ENCODE data around the gene SLC28A2. TPM values are rescaled to one million over a fixed set of nuclear protein-coding genes. Genes with fewer than 3 reads are reported as not detected.

SLC28A2 gene
- total RNA-seq, 1 experiment from 2014 or later, result 0.20 TPM

DNA sequence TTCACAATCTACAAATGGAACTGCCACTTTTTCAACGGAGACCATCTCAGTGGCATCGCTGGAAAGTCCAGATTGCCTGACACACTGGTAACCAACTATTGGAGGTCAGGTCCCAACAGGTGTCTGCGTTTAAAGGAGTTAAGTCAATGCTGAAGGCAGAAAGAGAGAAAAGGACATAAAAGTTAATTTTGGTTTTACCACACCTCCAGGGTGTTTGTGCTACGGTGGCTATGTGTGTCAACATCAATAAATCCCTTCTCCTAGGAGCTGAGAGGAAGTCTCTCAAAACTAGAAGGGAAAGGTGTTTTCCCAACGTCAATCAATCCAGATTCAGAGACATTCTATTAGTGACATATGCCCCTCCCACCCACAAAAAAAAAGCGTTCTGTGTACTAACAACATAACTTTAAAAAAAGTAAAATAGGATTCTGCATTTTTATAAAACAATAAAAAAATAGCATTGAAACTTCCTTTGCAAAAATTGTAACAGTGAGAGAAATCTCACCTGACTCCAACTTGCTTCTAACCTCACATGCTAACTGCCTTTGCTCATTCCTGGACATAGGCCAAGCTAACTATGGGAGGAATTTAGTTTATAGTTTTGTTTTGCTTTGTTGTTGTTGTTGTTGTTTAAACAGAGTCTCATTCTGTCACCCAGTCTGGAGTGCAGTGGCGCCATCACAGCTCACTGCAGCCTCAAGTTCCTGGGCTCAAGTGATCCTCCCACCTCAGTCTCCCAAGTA, 67.6 kb downstream of the SLC28A2 start:
- no peak for ATAC-seq
- TF ChIP-seq ZNF121 (CRISPR knock-in tag; IDR thresholded peaks at IDR 0.05) (no peak), NR1H2 (CRISPR knock-in tag; IDR thresholded peaks at IDR 0.05) (no peak), RELA (CRISPR knock-in tag; IDR thresholded peaks at IDR 0.05; ENCODE audit: borderline replicate concordance) (no peak), JUN (CRISPR knock-in tag; IDR thresholded peaks at IDR 0.05) (no peak), NR3C1 (CRISPR knock-in tag; conservative IDR thresholded peaks at IDR 0.05; ENCODE audit: low read depth) (no peak), GTF2I (CRISPR knock-in tag; conservative IDR thresholded peaks at IDR 0.05) (no peak), CREB1 (CRISPR knock-in tag; IDR thresholded peaks at IDR 0.05) (no peak), FOXP1 (CRISPR knock-in tag; IDR thresholded peaks at IDR 0.05; ENCODE audit: borderline replicate concordance) (no peak), NR2C2 (CRISPR knock-in tag; IDR thresholded peaks at IDR 0.05) (no peak), ZNF232 (CRISPR knock-in tag; IDR thresholded peaks at IDR 0.05) (no peak)
- TF ChIP-seq, protein P1, sequence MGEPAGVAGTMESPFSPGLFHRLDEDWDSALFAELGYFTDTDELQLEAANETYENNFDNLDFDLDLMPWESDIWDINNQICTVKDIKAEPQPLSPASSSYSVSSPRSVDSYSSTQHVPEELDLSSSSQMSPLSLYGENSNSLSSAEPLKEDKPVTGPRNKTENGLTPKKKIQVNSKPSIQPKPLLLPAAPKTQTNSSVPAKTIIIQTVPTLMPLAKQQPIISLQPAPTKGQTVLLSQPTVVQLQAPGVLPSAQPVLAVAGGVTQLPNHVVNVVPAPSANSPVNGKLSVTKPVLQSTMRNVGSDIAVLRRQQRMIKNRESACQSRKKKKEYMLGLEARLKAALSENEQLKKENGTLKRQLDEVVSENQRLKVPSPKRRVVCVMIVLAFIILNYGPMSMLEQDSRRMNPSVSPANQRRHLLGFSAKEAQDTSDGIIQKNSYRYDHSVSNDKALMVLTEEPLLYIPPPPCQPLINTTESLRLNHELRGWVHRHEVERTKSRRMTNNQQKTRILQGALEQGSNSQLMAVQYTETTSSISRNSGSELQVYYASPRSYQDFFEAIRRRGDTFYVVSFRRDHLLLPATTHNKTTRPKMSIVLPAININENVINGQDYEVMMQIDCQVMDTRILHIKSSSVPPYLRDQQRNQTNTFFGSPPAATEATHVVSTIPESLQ (CRISPR knock-in tag; IDR thresholded peaks at IDR 0.05), result no peak
- TF ChIP-seq, protein P2, sequence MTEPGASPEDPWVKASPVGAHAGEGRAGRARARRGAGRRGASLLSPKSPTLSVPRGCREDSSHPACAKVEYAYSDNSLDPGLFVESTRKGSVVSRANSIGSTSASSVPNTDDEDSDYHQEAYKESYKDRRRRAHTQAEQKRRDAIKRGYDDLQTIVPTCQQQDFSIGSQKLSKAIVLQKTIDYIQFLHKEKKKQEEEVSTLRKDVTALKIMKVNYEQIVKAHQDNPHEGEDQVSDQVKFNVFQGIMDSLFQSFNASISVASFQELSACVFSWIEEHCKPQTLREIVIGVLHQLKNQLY (CRISPR knock-in tag; IDR thresholded peaks at IDR 0.05), result no peak
- TF ChIP-seq, protein P3, sequence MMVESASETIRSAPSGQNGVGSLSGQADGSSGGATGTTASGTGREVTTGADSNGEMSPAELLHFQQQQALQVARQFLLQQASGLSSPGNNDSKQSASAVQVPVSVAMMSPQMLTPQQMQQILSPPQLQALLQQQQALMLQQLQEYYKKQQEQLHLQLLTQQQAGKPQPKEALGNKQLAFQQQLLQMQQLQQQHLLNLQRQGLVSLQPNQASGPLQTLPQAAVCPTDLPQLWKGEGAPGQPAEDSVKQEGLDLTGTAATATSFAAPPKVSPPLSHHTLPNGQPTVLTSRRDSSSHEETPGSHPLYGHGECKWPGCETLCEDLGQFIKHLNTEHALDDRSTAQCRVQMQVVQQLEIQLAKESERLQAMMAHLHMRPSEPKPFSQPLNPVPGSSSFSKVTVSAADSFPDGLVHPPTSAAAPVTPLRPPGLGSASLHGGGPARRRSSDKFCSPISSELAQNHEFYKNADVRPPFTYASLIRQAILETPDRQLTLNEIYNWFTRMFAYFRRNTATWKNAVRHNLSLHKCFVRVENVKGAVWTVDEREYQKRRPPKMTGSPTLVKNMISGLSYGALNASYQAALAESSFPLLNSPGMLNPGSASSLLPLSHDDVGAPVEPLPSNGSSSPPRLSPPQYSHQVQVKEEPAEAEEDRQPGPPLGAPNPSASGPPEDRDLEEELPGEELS (CRISPR knock-in tag; IDR thresholded peaks at IDR 0.05), result no peak
- H3K4me1 Mint-ChIP-seq, result no peaks in the 10 kb centered on the region
- H3K36me3 Mint-ChIP-seq, result no peaks in the 10 kb centered on the region
- POLR2A ChIA-PET, result no interaction called here
- CTCF ChIA-PET, result no interaction called here
- DNase-seq (ENCODE audit: low spot score), result no peak
- H3K27me3 Mint-ChIP-seq (ENCODE audit: low read depth), result peaks cover 18% of the 10 kb centered on the region
- H3K4me3 Mint-ChIP-seq, result no peak overlapping the region
- peaks cover 8% of the 10 kb centered on the region for H3K9me3 Mint-ChIP-seq
- no peak overlapping the region for H3K27ac Mint-ChIP-seq

DNA sequence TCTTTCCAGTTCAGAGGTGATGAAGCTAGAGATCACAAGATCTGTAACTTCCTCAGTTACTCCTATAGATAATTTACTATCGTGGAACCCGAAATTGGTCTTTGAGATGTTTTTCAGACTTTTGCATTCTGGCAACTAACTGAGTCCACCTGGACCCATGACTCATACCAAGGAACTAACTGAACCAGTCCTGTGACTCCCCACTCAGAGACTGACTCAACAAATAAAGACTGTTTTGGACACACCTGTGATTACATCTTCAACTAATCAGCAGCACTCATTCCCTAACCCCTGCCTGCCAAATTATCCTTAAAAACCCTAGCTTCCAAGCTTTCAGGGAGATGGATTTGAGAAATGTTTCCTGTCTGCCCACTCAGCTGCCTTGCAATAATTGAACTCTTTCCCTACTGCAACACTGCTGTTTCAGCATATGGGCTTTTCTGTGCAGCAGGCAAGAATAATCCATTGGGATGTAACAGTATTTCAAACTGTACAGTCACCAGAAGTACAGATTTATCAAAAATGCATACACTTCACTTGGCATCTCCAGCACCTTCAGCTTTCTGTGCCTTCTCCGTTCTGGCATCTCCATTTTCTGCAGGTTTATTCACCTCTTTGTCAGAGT, 68.7 kb downstream of the SLC28A2 start:
- no peaks in the 10 kb centered on the region; the same call in 1 of the 2 replicates for H3K9me3 Mint-ChIP-seq
- no peaks in the 10 kb centered on the region for H3K36me3 Mint-ChIP-seq
- ChIA-PET CTCF (no interaction called here), POLR2A (no interaction called here)
- ATAC-seq, result no peak
- H3K4me3 Mint-ChIP-seq, result no peak overlapping the region
- DNase-seq (ENCODE audit: low spot score), result no peak
- peaks cover 11% of the 10 kb centered on the region; the same call in 1 of the 2 replicates for H3K27me3 Mint-ChIP-seq (ENCODE audit: low read depth)
- no peak overlapping the region for H3K27ac Mint-ChIP-seq
- H3K4me1 Mint-ChIP-seq, result peaks cover under 1% of the 10 kb centered on the region
- no peak for TF ChIP-seq TEAD1 (CRISPR knock-in tag; IDR thresholded peaks at IDR 0.05)
- TF ChIP-seq, protein P4, sequence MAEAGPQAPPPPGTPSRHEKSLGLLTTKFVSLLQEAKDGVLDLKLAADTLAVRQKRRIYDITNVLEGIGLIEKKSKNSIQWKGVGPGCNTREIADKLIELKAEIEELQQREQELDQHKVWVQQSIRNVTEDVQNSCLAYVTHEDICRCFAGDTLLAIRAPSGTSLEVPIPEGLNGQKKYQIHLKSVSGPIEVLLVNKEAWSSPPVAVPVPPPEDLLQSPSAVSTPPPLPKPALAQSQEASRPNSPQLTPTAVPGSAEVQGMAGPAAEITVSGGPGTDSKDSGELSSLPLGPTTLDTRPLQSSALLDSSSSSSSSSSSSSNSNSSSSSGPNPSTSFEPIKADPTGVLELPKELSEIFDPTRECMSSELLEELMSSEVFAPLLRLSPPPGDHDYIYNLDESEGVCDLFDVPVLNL (CRISPR knock-in tag; IDR thresholded peaks at IDR 0.05; ENCODE audit: borderline replicate concordance, low read depth), result no peak
- TF ChIP-seq, protein P5, sequence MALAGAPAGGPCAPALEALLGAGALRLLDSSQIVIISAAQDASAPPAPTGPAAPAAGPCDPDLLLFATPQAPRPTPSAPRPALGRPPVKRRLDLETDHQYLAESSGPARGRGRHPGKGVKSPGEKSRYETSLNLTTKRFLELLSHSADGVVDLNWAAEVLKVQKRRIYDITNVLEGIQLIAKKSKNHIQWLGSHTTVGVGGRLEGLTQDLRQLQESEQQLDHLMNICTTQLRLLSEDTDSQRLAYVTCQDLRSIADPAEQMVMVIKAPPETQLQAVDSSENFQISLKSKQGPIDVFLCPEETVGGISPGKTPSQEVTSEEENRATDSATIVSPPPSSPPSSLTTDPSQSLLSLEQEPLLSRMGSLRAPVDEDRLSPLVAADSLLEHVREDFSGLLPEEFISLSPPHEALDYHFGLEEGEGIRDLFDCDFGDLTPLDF (CRISPR knock-in tag; IDR thresholded peaks at IDR 0.05), result no peak
- TF ChIP-seq, protein P3 (CRISPR knock-in tag; IDR thresholded peaks at IDR 0.05), result no peak
- no peak for TF ChIP-seq GRHL2 (CRISPR knock-in tag; IDR thresholded peaks at IDR 0.05; ENCODE audit: insufficient replicate concordance, severe bottlenecking)
- TF ChIP-seq SMAD4 (CRISPR knock-in tag; IDR thresholded peaks at IDR 0.05), result no peak
- no peak for TF ChIP-seq KAT7 (CRISPR knock-in tag; IDR thresholded peaks at IDR 0.05; ENCODE audit: borderline replicate concordance)
- TF ChIP-seq, protein P6, sequence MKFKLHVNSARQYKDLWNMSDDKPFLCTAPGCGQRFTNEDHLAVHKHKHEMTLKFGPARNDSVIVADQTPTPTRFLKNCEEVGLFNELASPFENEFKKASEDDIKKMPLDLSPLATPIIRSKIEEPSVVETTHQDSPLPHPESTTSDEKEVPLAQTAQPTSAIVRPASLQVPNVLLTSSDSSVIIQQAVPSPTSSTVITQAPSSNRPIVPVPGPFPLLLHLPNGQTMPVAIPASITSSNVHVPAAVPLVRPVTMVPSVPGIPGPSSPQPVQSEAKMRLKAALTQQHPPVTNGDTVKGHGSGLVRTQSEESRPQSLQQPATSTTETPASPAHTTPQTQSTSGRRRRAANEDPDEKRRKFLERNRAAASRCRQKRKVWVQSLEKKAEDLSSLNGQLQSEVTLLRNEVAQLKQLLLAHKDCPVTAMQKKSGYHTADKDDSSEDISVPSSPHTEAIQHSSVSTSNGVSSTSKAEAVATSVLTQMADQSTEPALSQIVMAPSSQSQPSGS (CRISPR knock-in tag; IDR thresholded peaks at IDR 0.05; ENCODE audit: borderline replicate concordance, low read depth), result no peak
- TF ChIP-seq, protein P7, sequence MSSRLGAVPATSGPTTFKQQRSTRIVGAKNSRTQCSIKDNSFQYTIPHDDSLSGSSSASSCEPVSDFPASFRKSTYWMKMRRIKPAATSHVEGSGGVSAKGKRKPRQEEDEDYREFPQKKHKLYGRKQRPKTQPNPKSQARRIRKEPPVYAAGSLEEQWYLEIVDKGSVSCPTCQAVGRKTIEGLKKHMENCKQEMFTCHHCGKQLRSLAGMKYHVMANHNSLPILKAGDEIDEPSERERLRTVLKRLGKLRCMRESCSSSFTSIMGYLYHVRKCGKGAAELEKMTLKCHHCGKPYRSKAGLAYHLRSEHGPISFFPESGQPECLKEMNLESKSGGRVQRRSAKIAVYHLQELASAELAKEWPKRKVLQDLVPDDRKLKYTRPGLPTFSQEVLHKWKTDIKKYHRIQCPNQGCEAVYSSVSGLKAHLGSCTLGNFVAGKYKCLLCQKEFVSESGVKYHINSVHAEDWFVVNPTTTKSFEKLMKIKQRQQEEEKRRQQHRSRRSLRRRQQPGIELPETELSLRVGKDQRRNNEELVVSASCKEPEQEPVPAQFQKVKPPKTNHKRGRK (CRISPR knock-in tag; IDR thresholded peaks at IDR 0.05; ENCODE audit: borderline replicate concordance), result no peak
